Dendritic cell treated with granulocyte-macrophage colony-stimulating factor and Interleukin-4, amounts not matched to agents 40 ng/mL and 50 ng/mL, for 4 days (primary cell): ENCODE results near the gene C12orf60.

ENCODE experiments used
- H3K27ac Mint-ChIP-seq: one replicate; pipeline ENCODE4 v1.8.0; 2022; ENCODE audit warnings: mild to moderate bottlenecking, mixed read lengths
- H3K27me3 Mint-ChIP-seq: one replicate; pipeline ENCODE4 v1.8.0; 2022; ENCODE audit warnings: mild to moderate bottlenecking, mixed read lengths
- H3K36me3 Mint-ChIP-seq: one replicate; pipeline ENCODE4 v1.8.0; 2022; ENCODE audit warnings: low read depth, mixed read lengths
- H3K4me1 Mint-ChIP-seq: one replicate; pipeline ENCODE4 v1.8.0; 2022; ENCODE audit warnings: low read depth, mixed read lengths
- H3K4me3 Mint-ChIP-seq: one replicate; pipeline ENCODE4 v1.8.0; 2022; ENCODE audit warnings: mild to moderate bottlenecking, moderate library complexity, mixed read lengths
- H3K9me3 Mint-ChIP-seq: one replicate; pipeline ENCODE4 v1.8.0; 2022; ENCODE audit warnings: mixed read lengths
- intact Hi-C: fragments of 100-400 bp; cut with micrococcal nuclease; formaldehyde crosslinking; loops from one replicate; pipeline ENCODE4 v1.15.0; 2022

C12orf60 gene

DNA sequence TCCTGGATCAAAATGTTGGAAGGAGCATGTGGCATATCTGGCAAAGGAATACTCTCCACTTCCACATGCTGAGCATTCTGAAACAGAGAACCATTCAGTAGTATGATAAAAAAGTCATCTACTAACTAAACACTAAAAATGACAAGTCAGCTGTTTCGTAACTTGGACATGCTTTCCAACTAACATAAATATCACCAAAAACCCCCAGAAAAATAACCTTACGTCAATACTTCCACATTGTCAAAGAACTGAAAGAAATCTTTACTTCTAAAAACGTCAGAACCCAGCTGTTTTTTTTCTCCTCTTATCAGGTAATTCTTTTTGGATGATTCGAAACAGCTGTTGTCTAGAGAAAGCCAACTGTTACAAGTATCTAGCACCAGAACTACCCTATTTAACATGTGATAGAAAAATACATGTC, 8.4 kb upstream of the C12orf60 start:
- no peaks in the 10 kb centered on the region for H3K27me3 Mint-ChIP-seq
- peaks cover 97% of the 10 kb centered on the region for H3K36me3 Mint-ChIP-seq
- intact Hi-C loops = no loop called here

DNA sequence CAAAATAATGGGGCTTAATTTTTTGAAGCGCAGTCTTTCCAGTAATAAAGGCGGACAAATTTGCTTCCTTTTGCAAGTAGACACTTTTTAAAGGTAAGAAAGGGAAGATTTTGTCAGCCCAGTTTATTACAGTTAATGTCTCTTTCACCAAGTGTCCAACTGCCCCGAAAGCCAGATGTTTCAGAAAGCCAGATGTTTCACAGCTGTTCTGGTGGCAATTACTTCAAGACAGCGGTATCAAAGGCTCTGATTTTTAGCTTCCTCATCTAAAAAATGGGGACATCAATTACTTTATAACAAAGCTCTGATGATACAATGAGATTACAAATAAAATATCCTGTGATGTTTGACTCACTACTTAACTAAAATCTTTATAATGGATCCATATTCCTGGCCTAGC, 1.2 kb upstream of the C12orf60 start:
- Mint-ChIP-seq H3K9me3 (no peaks in the 10 kb centered on the region), H3K27me3 (no peaks in the 10 kb centered on the region), H3K4me1 (peaks cover 10% of the 10 kb centered on the region), H3K27ac (no peak overlapping the region), H3K36me3 (peaks cover 38% of the 10 kb centered on the region), H3K4me3 (no peak overlapping the region)
- intact Hi-C loops = no loop called here

More for the DNA sequence above, 8.4 kb upstream of the C12orf60 start:
- Mint-ChIP-seq H3K27ac (no peak overlapping the region), H3K4me1 (peaks cover 6% of the 10 kb centered on the region), H3K4me3 (no peak overlapping the region), H3K9me3 (no peaks in the 10 kb centered on the region)

DNA sequence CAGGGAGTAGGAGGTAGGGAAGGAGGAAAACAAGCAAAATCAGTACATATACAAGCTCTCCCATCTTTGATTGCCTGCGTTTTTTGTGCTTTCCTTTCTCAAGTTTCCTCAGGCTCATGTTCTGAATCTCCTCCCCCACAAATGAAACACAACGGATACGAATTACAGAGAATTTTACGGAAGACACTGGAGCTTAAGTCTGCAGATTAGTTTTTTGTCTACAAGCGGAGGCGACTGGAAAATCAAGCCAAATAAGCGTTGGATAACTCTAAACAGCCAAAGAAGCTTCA, 804 bp upstream of the C12orf60 start:
- Mint-ChIP-seq H3K4me3 (no peak overlapping the region), H3K9me3 (no peaks in the 10 kb centered on the region), H3K4me1 (peaks cover 10% of the 10 kb centered on the region), H3K27ac (no peak overlapping the region), H3K36me3 (peaks cover 33% of the 10 kb centered on the region), H3K27me3 (no peaks in the 10 kb centered on the region)
- intact Hi-C loops = loop anchor here (1.0 kb wide), 2 partner anchors 28 to 32 kb away; a partner anchor contains a TSS

DNA sequence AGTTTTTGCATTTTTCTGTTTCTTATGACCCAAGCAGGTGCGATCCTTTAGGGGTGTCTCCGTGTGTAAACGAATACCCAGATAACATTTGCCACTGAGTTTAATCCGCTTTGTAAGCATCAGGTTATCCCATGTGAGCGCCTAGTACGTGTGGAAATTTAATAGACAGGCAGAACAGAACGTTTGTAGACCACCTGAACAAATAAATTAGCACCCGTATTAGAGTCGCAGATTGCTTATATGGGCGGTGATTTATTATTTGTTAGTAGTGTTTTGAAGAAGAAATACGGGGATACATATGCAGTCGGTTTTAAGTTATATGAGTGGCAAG, 325 bp downstream of the C12orf60 start:
- peaks cover 22% of the 10 kb centered on the region for H3K36me3 Mint-ChIP-seq
- no peak overlapping the region for H3K27ac Mint-ChIP-seq
- H3K27me3 Mint-ChIP-seq = no peaks in the 10 kb centered on the region
- no peaks in the 10 kb centered on the region for H3K9me3 Mint-ChIP-seq
- no peak overlapping the region for H3K4me3 Mint-ChIP-seq
- H3K4me1 Mint-ChIP-seq = peaks cover 10% of the 10 kb centered on the region
- intact Hi-C loops = loop anchor here (1.0 kb wide), 2 partner anchors 29 to 33 kb away; a partner anchor contains a TSS

DNA sequence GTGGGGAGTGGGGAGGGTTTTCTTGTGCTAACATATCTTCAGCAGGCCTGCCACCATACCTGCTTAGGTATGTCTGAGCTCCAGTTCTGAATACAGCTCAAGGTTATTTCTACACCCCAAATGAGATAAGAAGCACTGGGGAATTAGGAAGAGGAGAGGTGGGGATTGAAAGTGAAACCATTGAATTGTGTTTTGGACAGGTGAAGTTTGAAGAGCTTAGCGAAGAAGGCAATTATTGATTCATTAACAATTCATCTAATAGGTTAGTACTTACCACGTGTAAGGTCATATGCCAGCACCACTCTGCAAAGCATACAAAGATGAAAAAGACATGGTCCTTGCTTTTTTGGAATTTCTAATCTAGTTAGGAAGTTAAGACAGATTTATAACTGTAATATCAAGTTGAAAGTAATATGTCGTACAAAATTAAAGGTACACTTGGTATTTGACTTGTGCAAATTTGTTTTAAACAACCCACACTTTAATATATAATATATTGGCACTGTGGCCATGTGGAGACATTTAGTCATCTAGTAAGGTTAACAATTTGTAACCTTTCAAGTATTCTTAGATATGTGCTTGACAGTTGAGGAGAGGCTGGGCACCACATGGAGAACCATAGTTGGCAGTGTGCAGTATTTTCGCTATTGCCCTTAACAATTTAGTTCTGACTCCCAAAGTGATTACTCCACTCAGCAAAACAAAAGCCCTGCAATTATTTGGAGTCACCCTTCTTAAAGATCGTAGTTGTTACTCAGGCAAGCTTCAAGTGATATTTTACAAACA, 6.9 kb downstream of the C12orf60 start:
- H3K36me3 Mint-ChIP-seq = no peaks in the 10 kb centered on the region
- no peak overlapping the region for H3K4me3 Mint-ChIP-seq

DNA sequence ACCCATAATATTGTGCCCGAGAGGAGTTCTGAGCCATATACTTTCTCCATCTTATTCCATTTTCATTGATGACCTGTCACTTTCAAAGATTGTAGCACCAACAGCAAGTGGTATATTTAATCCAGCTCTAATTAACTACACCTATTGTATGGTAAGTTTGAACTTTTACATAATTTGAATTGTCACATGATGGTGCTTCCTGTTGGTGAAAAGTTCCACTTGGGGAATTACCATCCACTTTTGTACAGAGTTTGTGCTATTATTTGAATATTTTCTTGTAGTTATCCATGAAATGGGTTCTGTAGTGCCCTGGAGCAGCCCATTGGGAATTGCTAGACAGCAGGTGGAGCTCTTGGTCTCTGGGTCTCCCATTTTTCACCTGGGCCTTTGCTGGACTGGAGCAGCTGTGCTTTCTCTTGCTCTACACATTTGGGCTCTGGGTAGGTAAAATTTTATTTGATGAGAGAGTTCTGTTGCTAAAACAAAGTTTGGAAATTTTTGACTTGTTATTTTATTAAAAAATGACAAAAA, 7.5 kb downstream of the C12orf60 start:
- peaks cover 7% of the 10 kb centered on the region for H3K4me1 Mint-ChIP-seq
- H3K4me3 Mint-ChIP-seq = no peak overlapping the region
- peaks cover 2% of the 10 kb centered on the region for H3K27me3 Mint-ChIP-seq
- H3K27ac Mint-ChIP-seq = no peak overlapping the region
- H3K9me3 Mint-ChIP-seq = no peaks in the 10 kb centered on the region
- intact Hi-C loops = no loop called here
- H3K36me3 Mint-ChIP-seq = no peaks in the 10 kb centered on the region

More for the DNA sequence above, 6.9 kb downstream of the C12orf60 start:
- Mint-ChIP-seq H3K27me3 (peaks cover 2% of the 10 kb centered on the region), H3K27ac (no peak overlapping the region), H3K4me1 (peaks cover 7% of the 10 kb centered on the region), H3K9me3 (no peaks in the 10 kb centered on the region)
- intact Hi-C loops = no loop called here

DNA sequence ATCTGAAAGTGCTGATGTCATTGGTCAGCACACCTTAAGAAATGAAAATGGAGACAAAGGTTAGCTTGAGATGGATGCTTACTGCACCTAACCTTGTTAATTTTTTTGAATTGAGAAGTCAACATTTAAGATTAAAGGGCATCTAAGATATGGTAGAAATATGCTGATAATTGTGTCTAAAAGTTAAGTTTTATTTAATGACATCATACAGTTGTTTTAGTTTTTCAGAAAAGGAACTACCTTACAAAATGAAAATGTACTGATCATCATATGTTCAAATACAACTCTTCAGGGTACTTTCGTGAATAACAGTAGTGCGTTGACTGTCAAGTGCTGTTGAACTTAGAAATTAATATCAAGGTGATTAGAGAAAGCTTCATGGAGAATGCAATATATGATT, 8.0 kb downstream of the C12orf60 start:
- Mint-ChIP-seq H3K27me3 (peaks cover 2% of the 10 kb centered on the region), H3K4me3 (no peak overlapping the region)

DNA sequence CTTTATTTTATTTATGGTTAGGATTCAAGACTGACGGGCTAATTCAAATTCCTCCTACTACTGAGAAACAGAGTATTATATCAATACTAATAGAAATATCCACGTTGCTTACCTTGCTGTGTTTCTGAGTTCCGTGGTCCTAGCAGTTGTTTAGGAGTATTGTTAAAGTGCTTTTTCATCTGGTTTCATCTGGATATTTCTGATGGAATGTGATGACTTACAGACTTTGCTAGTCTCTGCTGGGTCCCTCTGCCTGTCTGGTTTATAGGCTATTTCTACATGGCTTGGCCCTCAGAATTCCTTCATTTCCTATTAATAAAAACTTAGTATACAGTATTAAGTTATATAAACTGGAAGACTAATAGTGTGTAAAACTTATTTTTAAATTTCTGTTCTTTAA, 10.5 kb downstream of the C12orf60 start, which contains the start of gene SMCO3:
SMCO3 (minus strand) TSS at position 169 of the 400 bp plus-strand sequence. CDS start 7,502 bp downstream, outside the sequence.
- Mint-ChIP-seq H3K9me3 (no peaks in the 10 kb centered on the region), H3K27me3 (peaks cover 2% of the 10 kb centered on the region), H3K27ac (no peak within 1 kb of the TSS), H3K4me1 (peaks cover 7% of the 10 kb centered on the region), H3K36me3 (no peaks in the 10 kb centered on the region), H3K4me3 (no peak within 1 kb of the TSS)
- intact Hi-C loops = no loop called here

More for the DNA sequence above, 8.0 kb downstream of the C12orf60 start:
- intact Hi-C loops = no loop called here
- Mint-ChIP-seq H3K9me3 (no peaks in the 10 kb centered on the region), H3K27ac (no peak overlapping the region), H3K4me1 (peaks cover 7% of the 10 kb centered on the region), H3K36me3 (no peaks in the 10 kb centered on the region)

DNA sequence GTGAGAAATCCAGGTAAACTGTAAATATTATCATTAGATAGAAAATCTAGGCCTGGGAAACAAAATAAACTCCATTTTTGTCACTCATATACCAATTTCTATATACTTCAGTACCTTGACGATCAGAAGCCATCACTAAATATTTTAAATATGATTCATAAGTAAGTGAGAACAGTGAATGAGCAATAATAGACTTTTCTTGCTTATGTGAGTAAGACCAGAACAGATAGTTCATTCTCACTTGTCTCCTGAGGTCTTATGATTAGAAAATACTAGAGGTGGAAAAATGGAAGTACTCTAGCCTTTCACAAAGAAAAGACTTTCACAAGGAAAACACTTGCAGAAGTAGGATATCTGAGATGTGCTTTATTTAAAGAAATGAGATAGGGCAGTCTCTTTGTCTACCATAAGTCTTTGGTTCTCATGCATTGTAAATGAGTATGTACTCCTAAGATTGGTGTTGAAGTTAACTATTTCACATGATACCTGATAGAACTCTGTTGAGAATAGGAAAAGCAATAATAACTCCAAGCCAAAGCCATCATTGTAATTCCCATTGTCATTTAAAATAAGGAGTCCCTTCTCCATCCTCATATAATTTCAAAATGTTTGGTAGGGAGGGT, 20.7 kb downstream of the C12orf60 start:
- H3K4me1 Mint-ChIP-seq = no peaks in the 10 kb centered on the region
- H3K36me3 Mint-ChIP-seq = no peaks in the 10 kb centered on the region
- no peak overlapping the region for H3K27ac Mint-ChIP-seq
- no peaks in the 10 kb centered on the region for H3K27me3 Mint-ChIP-seq
- no peak overlapping the region for H3K4me3 Mint-ChIP-seq
- intact Hi-C loops = no loop called here
- no peaks in the 10 kb centered on the region for H3K9me3 Mint-ChIP-seq

DNA sequence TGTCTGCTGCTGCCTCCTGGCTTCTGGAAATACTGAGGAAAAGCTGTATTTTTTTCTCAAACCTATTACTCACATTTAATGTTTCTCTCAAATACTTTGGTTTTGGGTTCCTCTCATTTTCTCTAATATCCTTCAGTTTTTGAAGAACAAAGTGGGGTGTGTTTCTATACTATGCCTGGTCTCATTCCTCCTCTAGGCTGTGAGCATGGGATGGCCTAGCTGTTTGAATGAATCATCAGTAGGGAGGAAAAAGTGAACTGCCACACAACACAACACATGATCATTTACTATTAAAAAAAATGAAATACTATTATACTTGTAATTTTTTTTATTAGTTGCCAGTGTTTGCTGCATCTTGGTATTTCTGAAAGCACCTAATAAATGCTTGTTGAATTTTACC, 21.8 kb downstream of the C12orf60 start:
- H3K4me1 Mint-ChIP-seq = no peaks in the 10 kb centered on the region
- no peaks in the 10 kb centered on the region for H3K27me3 Mint-ChIP-seq
- no peak overlapping the region for H3K4me3 Mint-ChIP-seq
- H3K9me3 Mint-ChIP-seq = no peaks in the 10 kb centered on the region
- intact Hi-C loops = no loop called here
- no peak overlapping the region for H3K27ac Mint-ChIP-seq
- H3K36me3 Mint-ChIP-seq = no peaks in the 10 kb centered on the region

DNA sequence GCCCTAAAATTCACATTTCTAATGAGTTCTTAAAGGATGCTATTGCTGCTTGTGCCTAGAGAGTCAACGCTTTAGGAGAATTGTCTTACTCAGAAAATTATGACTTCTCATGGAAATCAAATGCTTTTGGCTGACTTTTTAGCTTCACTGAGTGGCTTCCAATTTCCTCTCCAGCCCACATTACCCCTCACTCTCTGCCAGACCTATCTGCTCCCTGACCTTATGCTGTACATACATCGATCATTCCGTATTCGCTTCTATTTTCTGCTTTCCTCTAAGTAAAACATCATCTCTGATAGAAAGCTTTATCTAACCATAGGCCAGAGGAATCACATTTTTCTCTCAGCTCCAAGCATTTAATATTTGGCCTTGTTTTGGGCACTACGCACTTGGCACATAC, 23.0 kb downstream of the C12orf60 start:
- Mint-ChIP-seq H3K36me3 (no peaks in the 10 kb centered on the region), H3K27me3 (no peaks in the 10 kb centered on the region)

DNA sequence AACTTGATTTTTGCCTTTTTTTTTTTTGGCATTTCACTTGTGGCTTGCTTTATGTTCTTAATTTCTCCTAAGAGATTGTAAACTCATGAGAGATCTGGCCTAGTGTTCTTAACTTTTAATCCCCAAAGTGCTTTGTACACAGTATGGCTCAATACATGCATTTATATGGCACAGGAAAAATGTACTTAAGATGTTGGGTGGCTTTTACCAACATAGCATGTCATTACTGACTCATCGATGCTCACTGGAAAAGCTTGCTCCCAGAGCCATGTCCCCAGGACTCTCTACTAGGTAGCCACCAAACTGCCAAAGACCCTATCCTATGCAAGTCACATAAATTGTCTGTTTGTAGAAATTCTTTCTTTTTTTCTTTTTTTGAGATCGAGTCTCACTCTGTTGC, 23.6 kb downstream of the C12orf60 start:
- Mint-ChIP-seq H3K27ac (no peak overlapping the region), H3K27me3 (no peaks in the 10 kb centered on the region), H3K4me3 (no peak overlapping the region), H3K9me3 (no peaks in the 10 kb centered on the region), H3K4me1 (no peaks in the 10 kb centered on the region), H3K36me3 (no peaks in the 10 kb centered on the region)
- intact Hi-C loops = no loop called here

More for the DNA sequence above, 23.0 kb downstream of the C12orf60 start:
- no peaks in the 10 kb centered on the region for H3K9me3 Mint-ChIP-seq
- intact Hi-C loops = no loop called here
- no peak overlapping the region for H3K4me3 Mint-ChIP-seq
- no peak overlapping the region for H3K27ac Mint-ChIP-seq
- no peaks in the 10 kb centered on the region for H3K4me1 Mint-ChIP-seq

DNA sequence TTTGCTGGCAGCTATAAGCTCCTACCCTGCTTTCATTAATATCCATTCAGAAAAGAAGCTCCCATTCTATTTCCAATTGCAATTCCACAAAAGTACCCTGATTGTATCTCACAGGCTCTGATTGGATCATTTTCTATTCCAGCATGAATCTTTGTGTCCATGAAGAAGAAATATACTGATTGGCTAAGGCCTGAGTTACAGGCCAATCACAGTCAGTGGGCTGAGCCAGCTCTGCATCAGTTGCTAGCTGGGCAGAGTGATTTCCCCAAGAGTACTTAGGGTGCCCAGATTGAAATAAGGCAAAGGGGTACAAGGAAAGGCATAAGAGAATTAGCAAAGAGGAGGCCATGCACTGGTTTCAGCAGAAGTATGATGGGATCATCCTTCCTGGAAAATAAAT, 25.4 kb downstream of the C12orf60 start:
- no peak overlapping the region for H3K27ac Mint-ChIP-seq
- peaks cover 2% of the 10 kb centered on the region for H3K27me3 Mint-ChIP-seq
- no peaks in the 10 kb centered on the region for H3K36me3 Mint-ChIP-seq
- intact Hi-C loops = no loop called here
- H3K4me3 Mint-ChIP-seq = no peak overlapping the region
- no peaks in the 10 kb centered on the region for H3K9me3 Mint-ChIP-seq
- H3K4me1 Mint-ChIP-seq = no peaks in the 10 kb centered on the region

DNA sequence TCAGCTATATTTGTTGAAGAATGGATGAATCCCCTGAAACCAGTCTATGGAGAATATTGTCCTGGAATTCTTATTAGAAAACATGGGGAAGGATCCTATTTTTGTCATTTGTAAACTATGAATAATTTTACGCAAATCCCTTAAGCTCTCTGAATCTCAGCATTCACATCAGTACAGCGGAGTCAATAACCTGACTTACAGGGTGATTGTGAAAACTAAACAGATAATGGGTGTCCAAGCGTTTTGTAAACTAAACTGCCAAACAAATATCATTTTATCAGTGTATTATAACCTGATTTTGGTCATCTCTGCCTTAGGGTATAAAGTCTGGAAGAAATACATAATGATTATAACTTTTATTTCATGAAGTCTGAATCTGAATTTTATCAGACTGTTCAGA, 29.9 kb downstream of the C12orf60 start:
- Mint-ChIP-seq H3K27me3 (peaks cover 2% of the 10 kb centered on the region), H3K27ac (no peak overlapping the region), H3K36me3 (no peaks in the 10 kb centered on the region), H3K4me1 (peaks cover 7% of the 10 kb centered on the region), H3K9me3 (no peaks in the 10 kb centered on the region), H3K4me3 (no peak overlapping the region)
- intact Hi-C loops = no loop called here
